Stimulated activated CD8-positive, alpha-beta memory T cell treated with anti-CD3 and anti-CD28 coated beads, Interleukin-4, amount 100 ng/mL, for 1 hour (primary cell): Measurements from ENCODE around the gene CCZ1B.
"Not testable (repeated sequence)": the region's sequence is repeated elsewhere in the genome, so short reads cannot be mapped to it uniquely, and the experiment has no call there.

ENCODE experiments used
- DNase-seq, 2 donors: peaks; one replicate each; pipeline ENCODE4 v3.0.0-alpha.2; 2020; ENCODE audit warnings: low read depth in 2 of 2, low spot score in 1 of 2

CCZ1B gene

GRCh38 chr7:6831018-6831725 lies 5.1 kb upstream of the CCZ1B start:
- DNase-seq = no peak

- DNase-seq = not testable (repeated sequence)
Observed at GRCh38 chr7:6830026-6830425, 4.0 kb upstream of the CCZ1B start.

- DNase-seq = not testable (repeated sequence)
Observed at GRCh38 chr7:6829616-6830015, 3.5 kb upstream of the CCZ1B start.

GRCh38 chr7:6827180-6827579 lies 1.1 kb upstream of the CCZ1B start:
- DNase-seq = not testable (repeated sequence)

- DNase-seq = not testable (repeated sequence)
Observed at GRCh38 chr7:6825236-6826125, 594 bp downstream of the CCZ1B start.

- DNase-seq = not testable (repeated sequence)
Observed at GRCh38 chr7:6821622-6822021, 4.5 kb downstream of the CCZ1B start.

- not testable (repeated sequence) for DNase-seq
Observed at GRCh38 chr7:6815470-6815869, 10.6 kb downstream of the CCZ1B start.

- DNase-seq = not testable (repeated sequence)
Observed at GRCh38 chr7:6813011-6813410, 13.1 kb downstream of the CCZ1B start.

- not testable (repeated sequence) for DNase-seq
Observed at GRCh38 chr7:6807959-6808358, 18.1 kb downstream of the CCZ1B start.

- DNase-seq = not testable (repeated sequence)
Observed at GRCh38 chr7:6807393-6807918, 18.6 kb downstream of the CCZ1B start.

- not testable (repeated sequence) for DNase-seq
Observed at GRCh38 chr7:6800331-6800730, 25.7 kb downstream of the CCZ1B start.

- DNase-seq = not testable (repeated sequence)
Observed at GRCh38 chr7:6799887-6800286, 26.2 kb downstream of the CCZ1B start.

GRCh38 chr7:6798047-6798446 lies 28.0 kb downstream of the CCZ1B start:
- not testable (repeated sequence) for DNase-seq

- not testable (repeated sequence) for DNase-seq
Observed at GRCh38 chr7:6797218-6797617, 28.9 kb downstream of the CCZ1B start.

GRCh38 chr7:6794276-6794675 lies 31.8 kb downstream of the CCZ1B start:
- DNase-seq = not testable (repeated sequence)

GRCh38 chr7:6792113-6792872 lies 33.8 kb downstream of the CCZ1B start:
- not testable (repeated sequence) for DNase-seq

- not testable (repeated sequence) for DNase-seq
Observed at GRCh38 chr7:6789353-6789752, 36.7 kb downstream of the CCZ1B start.

GRCh38 chr7:6781581-6781980 lies 44.5 kb downstream of the CCZ1B start:
- DNase-seq = not testable (repeated sequence)

GRCh38 chr7:6761186-6761585 lies 64.9 kb downstream of the CCZ1B start:
- not testable (repeated sequence) for DNase-seq

GRCh38 chr7:6753964-6754363 lies 72.1 kb downstream of the CCZ1B start, which contains the start of gene RSPH10B2:
Gene RSPH10B2, plus strand, starts transcription at chr7:6754103. Its CDS starts 3,575 bp downstream, at chr7:6757678.
- not testable (repeated sequence) for DNase-seq

- not testable (repeated sequence) for DNase-seq
Observed at GRCh38 chr7:6750173-6750572, 75.9 kb downstream of the CCZ1B start.
